H9 (cell line): ENCODE results near the gene HABP4. TPM values are rescaled to one million over a fixed set of nuclear protein-coding genes. Genes with fewer than 3 reads are reported as not detected.

Experiments
- DNase-seq: peaks from one replicate; pipeline ENCODE4 v3.0.0-alpha.2; 2017
- H2AFZ ChIP-seq: one replicate; pipeline ENCODE4 v1.6.1; 2013; ENCODE audit warnings: mild to moderate bottlenecking, low read length, control low read depth, moderate library complexity
- H2AK5ac ChIP-seq: 2 replicates; pipeline ENCODE4 v1.6.1; 2013; ENCODE audit warnings: low read length, control low read depth, mixed read lengths; ENCODE audit not compliant: insufficient read length
- H2BK120ac ChIP-seq: one replicate; pipeline ENCODE4 v1.6.1; 2013; ENCODE audit warnings: low read depth, mild to moderate bottlenecking, low read length, control low read depth, inconsistent platforms; ENCODE audit not compliant: poor library complexity, severe bottlenecking
- H2BK12ac ChIP-seq: 2 replicates; pipeline ENCODE4 v1.6.1; 2013; ENCODE audit warnings: low read length, control low read depth, mixed read lengths, low read depth; ENCODE audit not compliant: insufficient read length
- H2BK15ac ChIP-seq: 2 replicates; pipeline ENCODE4 v1.6.1; 2013; ENCODE audit warnings: low read depth, low read length, control low read depth
- H2BK20ac ChIP-seq: one replicate; pipeline ENCODE4 v1.6.1; 2013; ENCODE audit warnings: low read depth, mild to moderate bottlenecking, low read length, control low read depth, inconsistent platforms; ENCODE audit not compliant: poor library complexity, severe bottlenecking
- H2BK5ac ChIP-seq: 2 replicates; pipeline ENCODE4 v1.6.1; 2013; ENCODE audit warnings: low read length, control low read depth, mixed read lengths; ENCODE audit not compliant: insufficient read length
- H3K14ac ChIP-seq: 2 replicates; pipeline ENCODE4 v1.6.1; 2013; ENCODE audit warnings: low read length, control low read depth; ENCODE audit not compliant: insufficient read depth
- H3K18ac ChIP-seq: 2 replicates; pipeline ENCODE4 v1.6.1; 2013; ENCODE audit warnings: low read depth, mild to moderate bottlenecking, mixed read lengths, low read length, control low read depth; ENCODE audit not compliant: insufficient read length
- H3K23ac ChIP-seq: 2 replicates; pipeline ENCODE4 v1.6.1; 2013; ENCODE audit warnings: low read length, control low read depth, mixed read lengths, low read depth; ENCODE audit not compliant: insufficient read length
- H3K23me2 ChIP-seq: 2 replicates; pipeline ENCODE4 v1.6.1; 2013; ENCODE audit warnings: low read depth, mild to moderate bottlenecking, mixed read lengths, low read length, control low read depth; ENCODE audit not compliant: insufficient read length, poor library complexity, severe bottlenecking
- H3K27ac ChIP-seq: 2 replicates; pipeline ENCODE4 v1.5.1; 2013; ENCODE audit warnings: low read length, control low read depth, mixed read lengths, low read depth; ENCODE audit not compliant: insufficient read length
- H3K27me3 ChIP-seq: 2 replicates; pipeline ENCODE4 v1.6.1; 2013; ENCODE audit warnings: low read length, control low read depth, inconsistent platforms; ENCODE audit not compliant: insufficient read depth
- H3K4ac ChIP-seq: 2 replicates; pipeline ENCODE4 v1.6.1; 2013; ENCODE audit warnings: low read depth, mild to moderate bottlenecking, control low read depth, inconsistent platforms, low read length, moderate library complexity
- H3K4me1 ChIP-seq: 2 replicates; pipeline ENCODE4 v1.6.1; 2013; ENCODE audit warnings: low read length, control low read depth, inconsistent platforms; ENCODE audit not compliant: insufficient read depth
- H3K4me2 ChIP-seq: 2 replicates; pipeline ENCODE4 v1.6.1; 2013; ENCODE audit warnings: low read length, control low read depth, mixed read lengths; ENCODE audit not compliant: insufficient read length, insufficient read depth
- H3K56ac ChIP-seq: 2 replicates; pipeline ENCODE4 v1.6.1; 2013; ENCODE audit warnings: low read depth, mild to moderate bottlenecking, mixed read lengths, low read length, control low read depth; ENCODE audit not compliant: insufficient read length
- H3K79me1 ChIP-seq: 2 replicates; pipeline ENCODE4 v1.6.1; 2013; ENCODE audit warnings: low read depth, mild to moderate bottlenecking, moderate library complexity, low read length, control low read depth, inconsistent platforms; ENCODE audit not compliant: insufficient read depth, poor library complexity, severe bottlenecking
- H3K79me2 ChIP-seq: 2 replicates; pipeline ENCODE4 v1.6.1; 2013; ENCODE audit warnings: low read length, control low read depth, inconsistent platforms; ENCODE audit not compliant: insufficient read depth
- H3K9ac ChIP-seq: 2 replicates; pipeline ENCODE4 v1.6.1; 2013; ENCODE audit warnings: low read length, control low read depth, mixed read lengths; ENCODE audit not compliant: insufficient read length; ENCODE audit errors: extremely low read depth
- H3K9me3 ChIP-seq: one replicate; pipeline ENCODE4 v1.6.1; 2013; ENCODE audit warnings: low read depth, low read length, inconsistent platforms; ENCODE audit not compliant: control insufficient read depth
- H3T11ph ChIP-seq: one replicate; pipeline ENCODE4 v1.6.1; 2013; ENCODE audit warnings: mild to moderate bottlenecking, low read length, control low read depth, inconsistent platforms
- H4K20me1 ChIP-seq: one replicate; pipeline ENCODE4 v1.6.1; 2013; ENCODE audit not compliant: control insufficient read depth, insufficient read length, insufficient read depth
- H4K5ac ChIP-seq: 2 replicates; pipeline ENCODE4 v1.6.1; 2013; ENCODE audit warnings: low read depth, mild to moderate bottlenecking, mixed read lengths, low read length, control low read depth; ENCODE audit not compliant: insufficient read length
- H4K8ac ChIP-seq: replicated peaks from 2 replicates; pipeline ENCODE4 v1.6.1; 2013; ENCODE audit warnings: low read length, control low read depth, mixed read lengths, low read depth; ENCODE audit not compliant: insufficient read length
- H4K91ac ChIP-seq: 2 replicates; pipeline ENCODE4 v1.6.1; 2013; ENCODE audit warnings: low read depth, mild to moderate bottlenecking, moderate library complexity, mixed read lengths, low read length, control low read depth; ENCODE audit not compliant: insufficient read length
- H3K27ac Mint-ChIP-seq, 3 experiments: 2 replicates in 2 of 3; 3 replicates in 1 of 3; pipeline ENCODE4 v1.8.0; 2020 to 2021; ENCODE audit warnings: mixed read lengths in 3 of 3, mild to moderate bottlenecking in 1 of 3, moderate library complexity in 1 of 3
- H3K27me3 Mint-ChIP-seq: 2 replicates; pipeline ENCODE4 v1.8.0; 2021; ENCODE audit warnings: low read depth, mild to moderate bottlenecking, moderate library complexity, mixed read lengths
- H3K36me3 Mint-ChIP-seq, 3 experiments: 2 replicates in 2 of 3; 3 replicates in 1 of 3; pipeline ENCODE4 v1.8.0; 2020 to 2021; ENCODE audit warnings: low read depth in 3 of 3, mixed read lengths in 3 of 3; ENCODE audit not compliant: insufficient read depth in 1 of 3
- H3K4me1 Mint-ChIP-seq, 2 experiments: 2 replicates each; pipeline ENCODE4 v1.8.0; 2020; ENCODE audit warnings: mixed read lengths in 2 of 2
- H3K4me3 Mint-ChIP-seq, 2 experiments: 2 replicates in 1 of 2; 3 replicates in 1 of 2; pipeline ENCODE4 v1.8.0; 2020 to 2021; ENCODE audit warnings: mild to moderate bottlenecking in 2 of 2, mixed read lengths in 2 of 2, moderate library complexity in 1 of 2
- H3K9me3 Mint-ChIP-seq, 2 experiments: 2 replicates in 1 of 2; 3 replicates in 1 of 2; pipeline ENCODE4 v1.8.0; 2020; ENCODE audit warnings: mild to moderate bottlenecking in 2 of 2, mixed read lengths in 2 of 2, moderate library complexity in 1 of 2
- CTCF ChIP-seq: fragments of 200-600 bp; sonication (generic); conservative IDR thresholded peaks from 3 replicates; pipeline ENCODE4 v1.8.0; 2021; ENCODE audit warnings: antibody characterized with exemption, mild to moderate bottlenecking
- WGBS: extraction: QIAGEN DNeasy Blood & Tissue Kit; methylation state at CpG from one replicate; pipeline ENCODE4 v1.1.7; 2013; ENCODE audit warnings: missing lambda C conversion rate, low lambda C conversion rate, mixed read lengths; ENCODE audit not compliant: insufficient read length; ENCODE audit errors: extremely low coverage; 5-methylcytosine and 5-hydroxymethylcytosine counted together
- total RNA-seq: library from RNA; stranded (reverse); gene quantifications from 2 replicates; pipeline ENCODE4 v1.2.1, GENCODE V29; 2021

Gene HABP4
- total RNA-seq, 1 experiment from 2014 or later, result 7.5 TPM

GRCh38 chr9:96423985-96424336 is 26.0 kb upstream of the HABP4 start:
- H3K9ac ChIP-seq, result no peak overlapping the region
- Mint-ChIP-seq H3K9me3 (no peaks in the 10 kb centered on the region), H3K27me3 (no peaks in the 10 kb centered on the region), H3K4me3 (no peak overlapping the region), H3K4me1 (peaks cover 29 to 31% of the 10 kb centered on the region in 2 experiments), H3K27ac (no peak overlapping the region; a peak in 1 of 7 replicates), H3K36me3 (no peaks in the 10 kb centered on the region)
- no peak overlapping the region for H3K4ac ChIP-seq
- no peak overlapping the region for H3K4me2 ChIP-seq
- no peak overlapping the region for H2BK5ac ChIP-seq
- H3K56ac ChIP-seq, result no peak overlapping the region
- H3K23me2 ChIP-seq, result no peaks in the 10 kb centered on the region
- H3K14ac ChIP-seq, result no peak overlapping the region
- no peak for TF ChIP-seq CTCF
- no peaks in the 10 kb centered on the region for H3K27me3 ChIP-seq
- no peak overlapping the region for H2AK5ac ChIP-seq
- H3K27ac ChIP-seq, result no peak overlapping the region
- H3K9me3 ChIP-seq, result no peaks in the 10 kb centered on the region
- no peaks in the 10 kb centered on the region for H3K79me1 ChIP-seq
- no peaks in the 10 kb centered on the region for H3K79me2 ChIP-seq
- DNase-seq, result no peak
- no peak overlapping the region for H4K5ac ChIP-seq
- H3K18ac ChIP-seq, result no peak overlapping the region
- WGBS, result no CpG with 5 or more reads among the region's 6 CpGs
- H2BK15ac ChIP-seq, result no peak overlapping the region
- no peak overlapping the region for H3K23ac ChIP-seq
- H2AFZ ChIP-seq, result no peak overlapping the region
- no peak overlapping the region for H4K8ac ChIP-seq
- no peaks in the 10 kb centered on the region; the same call in 1 of the 2 replicates for H3K4me1 ChIP-seq
- no peaks in the 10 kb centered on the region for H4K20me1 ChIP-seq
- H2BK120ac ChIP-seq, result no peak overlapping the region
- no peak overlapping the region for H3T11ph ChIP-seq
- no peak overlapping the region for H4K91ac ChIP-seq
- no peak overlapping the region for H2BK12ac ChIP-seq
- H2BK20ac ChIP-seq, result no peak overlapping the region
